ENCODE data around the gene UNC93B1. TPM values are rescaled to one million over a fixed set of nuclear protein-coding genes. Genes with fewer than 3 reads are reported as not detected.
"Not testable (repeated sequence)": the region's sequence is repeated elsewhere in the genome, so short reads cannot be mapped to it uniquely, and the experiment has no call there.

UNC93B1 gene
- total RNA-seq, 1 donor from 2014 or later, result 26.0 TPM

DNA sequence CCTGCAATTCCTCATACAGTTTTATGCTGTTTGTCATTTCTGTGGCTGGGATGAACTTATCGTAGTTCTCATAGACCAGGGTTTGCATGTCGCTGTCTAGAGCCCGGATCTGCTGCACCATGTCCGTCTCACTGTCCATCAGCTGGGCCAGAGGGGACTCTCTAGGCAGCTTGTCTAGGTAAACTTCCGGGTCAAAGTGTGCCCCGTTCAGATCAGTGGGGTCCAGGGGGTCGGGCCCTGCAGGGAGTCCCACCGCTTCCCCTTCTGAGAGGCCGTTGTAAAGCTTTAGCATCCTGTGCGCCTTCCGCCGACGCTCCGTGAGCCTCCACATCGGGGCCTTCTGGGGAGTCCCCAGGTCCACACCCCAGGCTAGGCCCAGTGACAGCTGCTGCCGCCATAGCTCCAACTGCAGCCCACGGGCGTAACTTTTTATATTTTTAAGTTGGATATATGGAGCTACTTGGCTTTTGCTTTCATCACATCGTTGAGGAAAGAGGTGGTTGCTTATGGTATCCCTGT, 38.0 kb downstream of the UNC93B1 start:
- H3K4me1 Mint-ChIP-seq (ENCODE audit: unreplicated experiment), result not testable (repeated sequence)

DNA sequence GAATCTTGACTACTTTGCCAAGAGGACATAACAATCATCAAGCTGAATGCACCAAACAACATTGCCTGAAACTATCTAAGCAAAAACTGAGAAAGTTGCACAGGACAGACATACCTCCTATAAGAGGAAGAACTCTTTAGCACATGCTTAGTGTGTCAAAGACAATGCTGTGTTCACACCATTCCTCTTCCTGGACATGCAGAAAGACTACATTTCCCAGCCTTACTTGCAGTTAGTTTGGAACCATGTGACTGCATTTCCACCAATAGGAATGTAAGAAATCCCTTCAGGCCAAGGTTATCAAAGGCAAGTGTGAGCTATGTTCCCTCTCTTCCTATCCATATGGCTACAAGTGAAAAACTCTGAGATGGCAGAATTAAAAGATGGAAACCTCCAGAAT, 39.2 kb downstream of the UNC93B1 start:
- H3K27ac Mint-ChIP-seq (ENCODE audit: unreplicated experiment); H3K36me3 Mint-ChIP-seq (ENCODE audit: unreplicated experiment); H3K9me3 Mint-ChIP-seq (ENCODE audit: unreplicated experiment); H3K4me3 Mint-ChIP-seq (ENCODE audit: unreplicated experiment); DNase-seq (ENCODE audit: extremely low spot score, unreplicated experiment); H3K4me1 Mint-ChIP-seq (ENCODE audit: unreplicated experiment): not testable (repeated sequence)
- H3K27me3 Mint-ChIP-seq (ENCODE audit: unreplicated experiment), result peaks cover 45% of the 10 kb centered on the region

More for the DNA sequence above, 38.0 kb downstream of the UNC93B1 start:
- not testable (repeated sequence) for DNase-seq (ENCODE audit: extremely low spot score, unreplicated experiment); H3K4me3 Mint-ChIP-seq (ENCODE audit: unreplicated experiment); H3K9me3 Mint-ChIP-seq (ENCODE audit: unreplicated experiment); H3K27ac Mint-ChIP-seq (ENCODE audit: unreplicated experiment); H3K36me3 Mint-ChIP-seq (ENCODE audit: unreplicated experiment)
- H3K27me3 Mint-ChIP-seq (ENCODE audit: unreplicated experiment), result peaks cover 41% of the 10 kb centered on the region

DNA sequence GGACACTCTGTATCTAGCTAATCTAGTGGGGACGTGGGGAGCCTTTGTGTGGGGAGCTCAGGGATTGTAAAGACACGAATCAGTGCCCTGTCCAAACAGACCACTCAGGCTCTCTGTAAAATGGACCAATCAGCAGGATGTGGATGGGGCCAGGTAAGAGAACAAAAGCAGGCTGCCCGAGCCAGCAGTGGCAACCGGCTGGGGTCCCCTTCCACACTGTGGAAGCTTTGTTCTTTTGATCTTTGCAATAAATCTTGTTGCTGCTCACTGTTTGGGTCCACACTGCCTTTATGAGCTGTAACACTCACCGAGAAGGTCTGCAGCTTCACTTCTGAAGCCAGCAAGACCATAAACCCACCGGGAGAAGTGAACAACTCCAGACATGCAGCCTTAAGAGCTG, 40.0 kb downstream of the UNC93B1 start:
- H3K4me1 Mint-ChIP-seq (ENCODE audit: unreplicated experiment); H3K27ac Mint-ChIP-seq (ENCODE audit: unreplicated experiment); H3K4me3 Mint-ChIP-seq (ENCODE audit: unreplicated experiment); H3K36me3 Mint-ChIP-seq (ENCODE audit: unreplicated experiment); DNase-seq (ENCODE audit: extremely low spot score, unreplicated experiment); H3K9me3 Mint-ChIP-seq (ENCODE audit: unreplicated experiment): not testable (repeated sequence)
- peaks cover 48% of the 10 kb centered on the region for H3K27me3 Mint-ChIP-seq (ENCODE audit: unreplicated experiment)

DNA sequence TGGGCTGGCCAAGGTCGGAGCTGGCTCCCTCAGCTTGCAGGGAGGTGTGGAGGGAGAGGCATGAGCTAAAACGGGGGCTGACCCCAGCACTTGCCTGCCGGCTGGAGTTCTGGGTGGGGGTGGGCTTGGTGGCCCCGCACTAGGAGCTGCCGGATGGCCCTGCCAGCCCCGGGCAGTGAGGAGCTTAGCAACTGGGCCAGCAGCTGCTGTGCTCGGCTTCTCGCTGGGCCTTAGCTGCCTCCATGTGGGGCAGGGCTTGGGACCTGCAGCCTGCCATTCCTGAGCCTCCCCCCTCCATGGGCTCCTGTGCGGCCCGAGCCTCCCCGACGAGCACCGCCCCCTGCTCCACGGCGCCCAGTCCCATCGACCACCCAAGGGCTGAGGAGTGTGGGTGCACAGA, 40.7 kb downstream of the UNC93B1 start:
- DNase-seq (ENCODE audit: extremely low spot score, unreplicated experiment); H3K9me3 Mint-ChIP-seq (ENCODE audit: unreplicated experiment); H3K36me3 Mint-ChIP-seq (ENCODE audit: unreplicated experiment); H3K27ac Mint-ChIP-seq (ENCODE audit: unreplicated experiment); H3K4me3 Mint-ChIP-seq (ENCODE audit: unreplicated experiment); H3K4me1 Mint-ChIP-seq (ENCODE audit: unreplicated experiment): not testable (repeated sequence)
- H3K27me3 Mint-ChIP-seq (ENCODE audit: unreplicated experiment), result peaks cover 49% of the 10 kb centered on the region

DNA sequence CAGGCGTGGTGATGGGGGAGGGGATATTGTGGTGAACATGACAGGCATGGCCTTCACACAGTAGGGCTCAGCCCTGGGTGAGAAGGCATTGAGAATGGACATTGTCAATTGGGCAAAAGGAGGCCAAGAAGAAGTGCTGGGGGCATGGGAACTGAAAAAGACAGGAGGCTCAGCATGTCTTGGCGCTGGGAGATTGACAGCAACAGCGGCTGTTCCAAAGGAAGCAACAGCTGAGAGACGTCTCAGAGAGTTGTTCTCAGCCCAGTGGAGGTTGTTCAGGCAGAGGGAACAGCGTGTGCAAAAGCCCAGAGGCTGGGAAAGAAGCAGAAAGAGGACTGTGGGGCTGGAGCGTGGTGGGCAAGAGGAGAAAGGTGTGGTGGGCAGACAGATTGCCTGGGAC, 47.7 kb downstream of the UNC93B1 start:
- not testable (repeated sequence) for DNase-seq (ENCODE audit: extremely low spot score, unreplicated experiment); H3K36me3 Mint-ChIP-seq (ENCODE audit: unreplicated experiment); H3K9me3 Mint-ChIP-seq (ENCODE audit: unreplicated experiment); H3K27ac Mint-ChIP-seq (ENCODE audit: unreplicated experiment); H3K4me1 Mint-ChIP-seq (ENCODE audit: unreplicated experiment)
- Mint-ChIP-seq H3K27me3 (ENCODE audit: unreplicated experiment) (peaks cover 67% of the 10 kb centered on the region), H3K4me3 (ENCODE audit: unreplicated experiment) (peak overlapping the region; percentile 48)

DNA sequence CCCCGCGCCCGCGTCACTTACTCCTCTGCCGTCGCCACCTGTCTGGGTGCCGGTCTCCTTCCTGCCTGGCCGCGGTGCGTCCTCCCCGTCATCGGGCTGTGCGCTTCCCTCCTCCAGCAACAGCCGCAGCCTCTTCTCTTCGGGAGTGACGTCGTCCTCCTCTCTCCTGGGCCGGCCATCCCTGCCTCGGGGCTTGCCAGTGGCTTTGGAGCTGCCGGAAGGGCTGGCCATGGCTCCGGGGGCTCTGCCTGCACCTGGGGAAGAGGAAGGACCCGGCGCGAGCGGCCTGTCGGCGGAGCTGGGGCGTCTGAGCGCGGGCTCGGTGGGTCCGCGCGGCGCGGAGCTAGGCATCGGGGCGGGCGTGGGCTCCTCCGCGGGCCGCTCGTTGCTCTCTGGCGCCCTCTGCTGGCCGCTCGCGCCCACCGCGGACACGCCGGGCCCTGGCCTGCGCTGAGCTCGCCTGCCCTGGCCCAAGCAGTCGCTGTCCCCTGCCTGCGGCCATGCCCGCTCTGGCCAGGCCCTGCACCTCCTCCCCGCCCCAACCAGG, 48.4 kb downstream of the UNC93B1 start:
- not testable (repeated sequence) for H3K27ac Mint-ChIP-seq (ENCODE audit: unreplicated experiment); H3K9me3 Mint-ChIP-seq (ENCODE audit: unreplicated experiment); H3K36me3 Mint-ChIP-seq (ENCODE audit: unreplicated experiment); H3K4me1 Mint-ChIP-seq (ENCODE audit: unreplicated experiment)
- H3K27me3 Mint-ChIP-seq (ENCODE audit: unreplicated experiment), result peaks cover 61% of the 10 kb centered on the region
- TF ChIP-seq, protein P1, sequence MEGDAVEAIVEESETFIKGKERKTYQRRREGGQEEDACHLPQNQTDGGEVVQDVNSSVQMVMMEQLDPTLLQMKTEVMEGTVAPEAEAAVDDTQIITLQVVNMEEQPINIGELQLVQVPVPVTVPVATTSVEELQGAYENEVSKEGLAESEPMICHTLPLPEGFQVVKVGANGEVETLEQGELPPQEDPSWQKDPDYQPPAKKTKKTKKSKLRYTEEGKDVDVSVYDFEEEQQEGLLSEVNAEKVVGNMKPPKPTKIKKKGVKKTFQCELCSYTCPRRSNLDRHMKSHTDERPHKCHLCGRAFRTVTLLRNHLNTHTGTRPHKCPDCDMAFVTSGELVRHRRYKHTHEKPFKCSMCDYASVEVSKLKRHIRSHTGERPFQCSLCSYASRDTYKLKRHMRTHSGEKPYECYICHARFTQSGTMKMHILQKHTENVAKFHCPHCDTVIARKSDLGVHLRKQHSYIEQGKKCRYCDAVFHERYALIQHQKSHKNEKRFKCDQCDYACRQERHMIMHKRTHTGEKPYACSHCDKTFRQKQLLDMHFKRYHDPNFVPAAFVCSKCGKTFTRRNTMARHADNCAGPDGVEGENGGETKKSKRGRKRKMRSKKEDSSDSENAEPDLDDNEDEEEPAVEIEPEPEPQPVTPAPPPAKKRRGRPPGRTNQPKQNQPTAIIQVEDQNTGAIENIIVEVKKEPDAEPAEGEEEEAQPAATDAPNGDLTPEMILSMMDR (IDR thresholded peaks at IDR 0.05), result peak; percentile 79
- peak; percentile 95 for DNase-seq (ENCODE audit: extremely low spot score, unreplicated experiment)
- peak overlapping the region; percentile 79 for H3K4me3 Mint-ChIP-seq (ENCODE audit: unreplicated experiment)

DNA sequence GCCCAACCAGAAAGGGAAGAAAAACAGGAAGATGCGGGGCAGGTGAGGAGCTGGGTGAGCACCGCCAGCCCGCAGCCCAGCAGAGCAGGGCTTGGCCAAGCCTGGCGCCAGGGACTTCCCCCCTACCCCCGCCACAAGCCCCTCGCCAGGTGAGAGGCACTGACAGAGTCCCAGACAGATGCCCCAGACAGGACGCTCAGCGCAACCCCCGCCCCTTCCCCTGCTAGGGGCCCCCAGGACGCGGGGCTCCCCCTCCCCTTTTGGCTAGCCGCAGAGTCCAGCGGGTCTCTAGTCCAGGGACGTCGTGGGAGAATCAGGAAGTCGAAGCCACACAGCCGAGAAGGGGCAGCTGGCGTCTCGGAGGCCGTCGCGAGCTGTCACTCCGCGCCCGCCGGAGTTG, 48.9 kb downstream of the UNC93B1 start:
- not testable (repeated sequence) for DNase-seq (ENCODE audit: extremely low spot score, unreplicated experiment); H3K4me1 Mint-ChIP-seq (ENCODE audit: unreplicated experiment); H3K27ac Mint-ChIP-seq (ENCODE audit: unreplicated experiment); H3K36me3 Mint-ChIP-seq (ENCODE audit: unreplicated experiment); H3K9me3 Mint-ChIP-seq (ENCODE audit: unreplicated experiment)
- Mint-ChIP-seq H3K27me3 (ENCODE audit: unreplicated experiment) (peaks cover 60% of the 10 kb centered on the region), H3K4me3 (ENCODE audit: unreplicated experiment) (peak overlapping the region; percentile 51)

DNA sequence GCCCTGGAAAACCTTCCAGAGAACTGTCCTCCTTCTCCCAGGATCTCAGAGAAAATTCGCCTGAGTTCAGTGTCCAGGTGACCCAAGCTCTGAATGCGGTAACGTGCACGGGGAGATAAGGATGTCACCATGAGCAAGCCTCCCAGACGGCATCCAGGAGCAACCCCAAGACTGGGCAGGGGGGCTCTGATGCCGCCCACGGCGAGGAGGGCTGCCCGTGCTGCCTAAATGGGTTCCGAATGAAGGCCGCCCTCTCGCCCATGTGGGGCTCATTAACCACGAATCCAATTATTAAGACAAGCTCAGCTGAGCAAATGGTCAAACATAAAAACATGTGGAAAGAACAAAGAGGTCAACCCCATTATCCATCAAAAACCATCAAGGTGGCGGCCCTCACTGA, 49.6 kb downstream of the UNC93B1 start:
- not testable (repeated sequence) for H3K9me3 Mint-ChIP-seq (ENCODE audit: unreplicated experiment); DNase-seq (ENCODE audit: extremely low spot score, unreplicated experiment); H3K36me3 Mint-ChIP-seq (ENCODE audit: unreplicated experiment); H3K27ac Mint-ChIP-seq (ENCODE audit: unreplicated experiment); H3K4me1 Mint-ChIP-seq (ENCODE audit: unreplicated experiment)
- Mint-ChIP-seq H3K4me3 (ENCODE audit: unreplicated experiment) (peak overlapping the region; percentile 51), H3K27me3 (ENCODE audit: unreplicated experiment) (peaks cover 53% of the 10 kb centered on the region)

DNA sequence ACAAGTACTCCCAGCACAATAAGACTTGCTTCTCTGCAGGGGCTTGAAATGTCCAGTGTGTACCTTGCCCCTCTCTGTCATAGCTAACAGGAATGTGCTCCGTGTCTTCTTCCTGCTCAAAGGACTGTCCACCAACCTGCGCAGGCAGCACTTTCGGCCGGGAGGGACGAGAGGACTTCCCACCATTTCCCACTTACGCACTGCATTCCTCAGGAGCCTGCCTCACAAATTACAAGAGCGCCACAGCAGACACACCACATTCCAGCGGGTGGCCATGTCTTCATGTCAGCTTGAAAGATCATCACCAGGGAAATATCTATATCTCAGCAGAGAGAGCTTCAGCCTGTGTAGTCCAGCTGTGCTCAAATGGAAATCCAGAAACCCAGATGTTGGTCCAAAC, 53.2 kb downstream of the UNC93B1 start:
- H3K36me3 Mint-ChIP-seq (ENCODE audit: unreplicated experiment); H3K9me3 Mint-ChIP-seq (ENCODE audit: unreplicated experiment); H3K27ac Mint-ChIP-seq (ENCODE audit: unreplicated experiment); H3K4me1 Mint-ChIP-seq (ENCODE audit: unreplicated experiment); DNase-seq (ENCODE audit: extremely low spot score, unreplicated experiment); H3K4me3 Mint-ChIP-seq (ENCODE audit: unreplicated experiment): not testable (repeated sequence)
- peaks cover 33% of the 10 kb centered on the region for H3K27me3 Mint-ChIP-seq (ENCODE audit: unreplicated experiment)

DNA sequence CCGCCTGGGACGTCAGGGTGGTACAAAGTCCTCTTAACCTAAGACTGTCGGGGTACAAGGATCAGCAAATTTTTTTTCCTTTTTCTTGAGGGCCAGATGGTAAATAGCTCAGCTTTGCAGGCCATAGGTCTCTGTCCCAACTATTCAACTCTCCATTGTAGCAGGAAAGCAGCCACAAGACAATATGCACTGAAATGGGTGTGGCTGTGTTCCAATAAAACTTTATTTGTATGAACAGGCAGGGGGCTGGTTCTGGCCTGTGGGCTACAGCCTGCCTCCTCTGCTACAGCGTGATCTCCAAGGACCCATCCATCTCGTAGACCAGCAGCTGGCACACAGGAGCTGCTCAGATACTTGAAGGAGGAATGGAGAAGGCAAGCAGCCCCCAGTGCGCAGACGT, 56.1 kb downstream of the UNC93B1 start:
- DNase-seq (ENCODE audit: extremely low spot score, unreplicated experiment); H3K4me3 Mint-ChIP-seq (ENCODE audit: unreplicated experiment); H3K36me3 Mint-ChIP-seq (ENCODE audit: unreplicated experiment); H3K4me1 Mint-ChIP-seq (ENCODE audit: unreplicated experiment); H3K27ac Mint-ChIP-seq (ENCODE audit: unreplicated experiment); H3K9me3 Mint-ChIP-seq (ENCODE audit: unreplicated experiment): not testable (repeated sequence)
- peaks cover 16% of the 10 kb centered on the region for H3K27me3 Mint-ChIP-seq (ENCODE audit: unreplicated experiment)

DNA sequence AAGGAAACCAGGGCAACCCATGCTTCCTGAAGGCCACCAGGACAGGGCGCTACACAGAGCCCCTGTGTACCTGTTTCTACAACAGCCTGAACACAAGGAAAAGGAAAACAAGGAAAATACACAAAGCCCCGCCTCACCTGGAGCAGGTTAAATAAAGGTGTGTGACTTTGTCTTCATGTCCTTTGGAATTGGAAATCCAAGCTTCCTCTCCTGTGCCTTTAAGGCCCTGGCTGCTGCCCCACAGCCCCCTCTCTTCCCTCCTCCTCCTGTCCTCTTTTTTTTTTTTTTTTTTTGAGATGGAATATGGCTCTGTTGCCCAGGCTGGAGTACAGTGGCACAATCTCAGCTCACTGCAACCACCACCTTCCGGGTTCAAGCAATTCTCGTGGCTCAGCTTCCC, 57.5 kb downstream of the UNC93B1 start:
- H3K9me3 Mint-ChIP-seq (ENCODE audit: unreplicated experiment); H3K36me3 Mint-ChIP-seq (ENCODE audit: unreplicated experiment); DNase-seq (ENCODE audit: extremely low spot score, unreplicated experiment); H3K27ac Mint-ChIP-seq (ENCODE audit: unreplicated experiment); H3K4me1 Mint-ChIP-seq (ENCODE audit: unreplicated experiment); H3K4me3 Mint-ChIP-seq (ENCODE audit: unreplicated experiment): not testable (repeated sequence)
- peaks cover 13% of the 10 kb centered on the region for H3K27me3 Mint-ChIP-seq (ENCODE audit: unreplicated experiment)

DNA sequence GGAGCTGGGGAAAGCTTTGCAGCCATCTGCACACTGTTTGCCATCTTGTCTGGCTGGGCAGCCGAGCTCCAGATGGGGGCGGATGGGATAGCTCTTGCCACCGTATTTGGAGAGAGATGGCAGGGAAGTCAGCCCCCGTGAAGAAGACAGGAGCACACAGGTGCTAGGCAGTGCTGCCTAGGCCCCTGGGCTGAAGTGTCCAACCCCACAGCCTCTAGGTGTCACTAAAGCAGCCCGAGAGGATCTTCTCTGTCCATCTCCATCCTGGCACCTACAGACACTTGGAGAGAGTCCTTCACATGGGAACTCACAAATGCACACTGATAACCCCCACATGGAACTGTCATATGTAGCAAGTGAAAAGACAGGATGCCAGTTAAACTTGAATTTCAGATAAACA, 60.5 kb downstream of the UNC93B1 start:
- not testable (repeated sequence) for H3K27ac Mint-ChIP-seq (ENCODE audit: unreplicated experiment); H3K9me3 Mint-ChIP-seq (ENCODE audit: unreplicated experiment); H3K4me1 Mint-ChIP-seq (ENCODE audit: unreplicated experiment); H3K4me3 Mint-ChIP-seq (ENCODE audit: unreplicated experiment); DNase-seq (ENCODE audit: extremely low spot score, unreplicated experiment); H3K36me3 Mint-ChIP-seq (ENCODE audit: unreplicated experiment)
- H3K27me3 Mint-ChIP-seq (ENCODE audit: unreplicated experiment), result peaks cover 14% of the 10 kb centered on the region

All from osteocyte (in vitro differentiated cells).